Prostate gland (tissue), 2 donors: ENCODE results near the gene SLC28A3.

Source experiments
- CTCF ChIP-seq, 4 experiments: fragments of 200-600 bp in 2 of 4; fragments of 450-650 bp in 2 of 4; sonication (generic) in 2 of 4; IDR thresholded peaks; 1 replicate in 3 of 4; 2 replicates in 1 of 4; pipeline ENCODE4 v1.5.1; 2016 to 2019; ENCODE audit warnings: antibody characterized with exemption in 4 of 4, mild to moderate bottlenecking in 2 of 4, moderate library complexity in 2 of 4
- POLR2A ChIP-seq: fragments of 450-650 bp; IDR thresholded peaks from one replicate; pipeline ENCODE4 v1.6.1; 2016; ENCODE audit warnings: antibody characterized with exemption, mild to moderate bottlenecking
- POLR2AphosphoS5 ChIP-seq: sonication (generic); formaldehyde crosslinking; IDR thresholded peaks from one replicate; pipeline ENCODE4 v1.6.1; 2017; ENCODE audit warnings: antibody characterized with exemption

- no peak for TF ChIP-seq CTCF (IDR thresholded peaks at IDR 0.05)
- TF ChIP-seq POLR2A, result no peak
- TF ChIP-seq POLR2AphosphoS5, result no peak
Observed at GRCh38 chr9:84325347-84325973, 15.1 kb downstream of the SLC28A3 start.
